PC-9 (cell line): ENCODE measurements around the gene TFEC. TPM values are rescaled to one million over a fixed set of nuclear protein-coding genes. Genes with fewer than 3 reads are reported as not detected.
"Not testable (repeated sequence)": the region's sequence is repeated elsewhere in the genome, so short reads cannot be mapped to it uniquely, and the experiment has no call there.

ENCODE experiments used
- BruUV-seq: library from RNA; stranded (reverse); fragments of 400-500 nt; replicated peaks from 2 replicates; lab custom pipeline; 2021; lab: Mats Ljungman, UMichigan
- CTCF ChIA-PET: fragments of 300-600 bp; sonication (Branson Sonifier 250); formaldehyde crosslinking; loops from one replicate; lab custom pipeline; 2022; ENCODE audit warnings: antibody characterized with exemption; lab: Charles Lee
- POLR2A ChIA-PET: fragments of 300-600 bp; sonication (Branson Sonifier 250); formaldehyde crosslinking; loops from one replicate; lab custom pipeline; 2022; ENCODE audit warnings: antibody characterized with exemption; ENCODE audit not compliant: unreplicated experiment; lab: Charles Lee
- DNase-seq, 2 experiments: peaks; one replicate each; pipeline versions ENCODE4 v3.0.0 to v3.0.0-alpha.2; 2015 to 2022; ENCODE audit warnings: mixed read lengths in 1 of 2
- H2AFZ ChIP-seq: fragments of 200-600 bp; sonication (generic); 2 replicates; pipeline ENCODE4 v1.8.1; 2017; ENCODE audit warnings: antibody characterized with exemption
- H3F3A ChIP-seq: fragments of 200-600 bp; sonication (generic); 2 replicates; pipeline ENCODE4 v1.8.1; 2017; ENCODE audit warnings: antibody characterized with exemption, mild to moderate bottlenecking, low read depth; ENCODE audit not compliant: insufficient read depth
- H3K27ac ChIP-seq: fragments of 200-600 bp; sonication (generic); 2 replicates; pipeline ENCODE4 v1.6.1; 2016; ENCODE audit warnings: mixed run types
- H3K27me3 ChIP-seq: fragments of 200-600 bp; sonication (generic); 2 replicates; pipeline ENCODE4 v1.6.1; 2016; ENCODE audit warnings: low read depth, mixed run types; ENCODE audit not compliant: insufficient read depth
- H3K36me3 ChIP-seq: fragments of 200-600 bp; sonication (generic); 2 replicates; pipeline ENCODE4 v1.6.1; 2016; ENCODE audit warnings: low read depth, mixed run types
- H3K4me1 ChIP-seq: fragments of 200-600 bp; sonication (generic); replicated peaks from 2 replicates; pipeline ENCODE4 v1.6.1; 2016; ENCODE audit warnings: mixed run types; ENCODE audit not compliant: insufficient read depth
- H3K4me2 ChIP-seq: fragments of 200-600 bp; sonication (generic); 2 replicates; pipeline ENCODE4 v1.6.1; 2017; ENCODE audit warnings: mixed run types
- H3K4me3 ChIP-seq: fragments of 200-600 bp; sonication (generic); 2 replicates; pipeline ENCODE4 v1.6.1; 2016; ENCODE audit warnings: mixed run types
- H3K79me2 ChIP-seq: fragments of 200-600 bp; sonication (generic); 2 replicates; pipeline ENCODE4 v1.6.1; 2017; ENCODE audit warnings: low read depth, mixed run types
- H3K9me2 ChIP-seq: fragments of 200-600 bp; sonication (generic); 2 replicates; pipeline ENCODE4 v1.8.1; 2017; ENCODE audit warnings: mild to moderate bottlenecking; ENCODE audit not compliant: insufficient read depth
- H3K9me3 ChIP-seq: fragments of 200-600 bp; sonication (generic); 2 replicates; pipeline ENCODE4 v1.8.1; 2016; ENCODE audit warnings: low read depth; ENCODE audit not compliant: insufficient read depth
- H4K20me1 ChIP-seq: fragments of 200-600 bp; sonication (generic); 2 replicates; pipeline ENCODE4 v1.8.1; 2017; ENCODE audit not compliant: insufficient read depth
- CTCF ChIP-seq: fragments of 200-600 bp; sonication (generic); conservative IDR thresholded peaks from 2 replicates; pipeline ENCODE4 v1.6.1; 2017; ENCODE audit warnings: mixed run types, antibody characterized with exemption, mild to moderate bottlenecking, moderate library complexity
- EZH2 ChIP-seq: fragments of 200-600 bp; sonication (generic); IDR thresholded peaks from 2 replicates; pipeline ENCODE4 v1.8.0; 2017; ENCODE audit warnings: antibody characterized with exemption, low read depth
- intact Hi-C: fragments of 100-400 bp; cut with micrococcal nuclease; formaldehyde crosslinking; loops from one replicate; pipeline ENCODE4 v1.10.0; 2022; ENCODE audit not compliant: unreplicated experiment
- total RNA-seq: library from RNA; stranded (reverse); gene quantifications from 2 replicates; pipeline ENCODE4 v1.2.3, GENCODE V29; 2021

TFEC gene
- total RNA-seq, 1 experiment from 2014 or later: not detected

GRCh38 chr7:115937960-115938359 lies 92.6 kb downstream of the TFEC start:
- H3K9me2 ChIP-seq: peaks cover 5% of the 10 kb centered on the region; the same call in 1 of the 2 replicates
- BruUV-seq: no TSS peak
- H3K4me2 ChIP-seq: no peak overlapping the region
- no peaks in the 10 kb centered on the region for H3F3A ChIP-seq
- no peaks in the 10 kb centered on the region for H3K27me3 ChIP-seq
- intact Hi-C loops: no loop called here
- H3K4me1 ChIP-seq: no peaks in the 10 kb centered on the region
- CTCF ChIA-PET: no interaction called here
- H4K20me1 ChIP-seq: no peaks in the 10 kb centered on the region
- no peaks in the 10 kb centered on the region for H3K36me3 ChIP-seq
- no peaks in the 10 kb centered on the region for H3K9me3 ChIP-seq
- H3K27ac ChIP-seq: no peak overlapping the region
- H2AFZ ChIP-seq: no peak overlapping the region
- POLR2A ChIA-PET: no interaction called here
- H3K79me2 ChIP-seq: no peaks in the 10 kb centered on the region
- H3K4me3 ChIP-seq: no peak overlapping the region
- DNase-seq: no peak
- TF ChIP-seq CTCF (no peak), EZH2 (no peak)

- Histone ChIP-seq H3K4me3 (no peak overlapping the region), H4K20me1 (no peaks in the 10 kb centered on the region), H3K79me2 (no peaks in the 10 kb centered on the region), H3K4me2 (no peak overlapping the region), H3K36me3 (no peaks in the 10 kb centered on the region), H3K4me1 (no peaks in the 10 kb centered on the region), H3F3A (no peaks in the 10 kb centered on the region), H3K9me3 (no peaks in the 10 kb centered on the region), H3K27ac (no peak overlapping the region), H3K9me2 (0 out of 2 replicates have a peak, but pooled peaks cover 5% of the 10 kb centered on the region), H3K27me3 (no peaks in the 10 kb centered on the region), H2AFZ (no peak overlapping the region)
- no peak for DNase-seq
- TF ChIP-seq CTCF: no peak
- ChIA-PET CTCF (no interaction called here), POLR2A (no interaction called here)
- BruUV-seq: no TSS peak
- intact Hi-C loops: no loop called here
Observed at GRCh38 chr7:115933471-115933870, 97.1 kb downstream of the TFEC start.

GRCh38 chr7:115932880-115933279 lies 97.7 kb downstream of the TFEC start:
- intact Hi-C loops: no loop called here
- TF ChIP-seq EZH2: no peak
- no peak for TF ChIP-seq CTCF
- no peaks in the 10 kb centered on the region for H3K79me2 ChIP-seq
- no peaks in the 10 kb centered on the region for H3K4me1 ChIP-seq
- no peak overlapping the region for H3K4me2 ChIP-seq
- no peaks in the 10 kb centered on the region for H3F3A ChIP-seq
- no TSS peak for BruUV-seq
- H3K4me3 ChIP-seq: no peak overlapping the region
- ChIA-PET POLR2A (no interaction called here), CTCF (no interaction called here)
- no peak overlapping the region for H3K27ac ChIP-seq
- no peaks in the 10 kb centered on the region for H3K9me3 ChIP-seq
- no peaks in the 10 kb centered on the region for H3K36me3 ChIP-seq
- DNase-seq: no peak
- no peaks in the 10 kb centered on the region for H4K20me1 ChIP-seq
- no peak overlapping the region for H2AFZ ChIP-seq
- H3K27me3 ChIP-seq: no peaks in the 10 kb centered on the region
- 0 out of 2 replicates have a peak, but pooled peaks cover 5% of the 10 kb centered on the region for H3K9me2 ChIP-seq

GRCh38 chr7:115930184-115930583 lies 100.4 kb downstream of the TFEC start:
- H3K4me3 ChIP-seq, H3K36me3 ChIP-seq, H3K4me1 ChIP-seq, H3K9me2 ChIP-seq, CTCF ChIA-PET, H3K27me3 ChIP-seq, H2AFZ ChIP-seq, H3K27ac ChIP-seq, H3F3A ChIP-seq, H4K20me1 ChIP-seq, POLR2A ChIA-PET, BruUV-seq, H3K79me2 ChIP-seq, H3K4me2 ChIP-seq, DNase-seq, H3K9me3 ChIP-seq, intact Hi-C loops: not testable (repeated sequence)

- H3K36me3 ChIP-seq, intact Hi-C loops, H3K4me2 ChIP-seq, POLR2A ChIA-PET, H3K27ac ChIP-seq, H3K4me1 ChIP-seq, H3K9me3 ChIP-seq, H3K79me2 ChIP-seq, H3F3A ChIP-seq, H3K27me3 ChIP-seq, H4K20me1 ChIP-seq, BruUV-seq, H2AFZ ChIP-seq, CTCF ChIA-PET, H3K9me2 ChIP-seq, H3K4me3 ChIP-seq, DNase-seq: not testable (repeated sequence)
Observed at GRCh38 chr7:115929736-115930135, 100.8 kb downstream of the TFEC start.
